HG03354 (cell line): ENCODE results near the gene GADD45A.

ENCODE experiments used
- ATAC-seq: cut with Tn5 transposase; IDR thresholded peaks from one replicate; pipeline ENCODE4 v1.9.1; 2021; ENCODE audit warnings: mild to moderate bottlenecking; ENCODE audit not compliant: unreplicated experiment, poor library complexity, severe bottlenecking

Gene GADD45A

GRCh38 chr1:67686267-67687197, 1.5 kb downstream of the GADD45A start:
- peak; percentile 20 for ATAC-seq

GRCh38 chr1:67687198-67687545, 2.2 kb downstream of the GADD45A start:
- peak; percentile 15 for ATAC-seq

DNA sequence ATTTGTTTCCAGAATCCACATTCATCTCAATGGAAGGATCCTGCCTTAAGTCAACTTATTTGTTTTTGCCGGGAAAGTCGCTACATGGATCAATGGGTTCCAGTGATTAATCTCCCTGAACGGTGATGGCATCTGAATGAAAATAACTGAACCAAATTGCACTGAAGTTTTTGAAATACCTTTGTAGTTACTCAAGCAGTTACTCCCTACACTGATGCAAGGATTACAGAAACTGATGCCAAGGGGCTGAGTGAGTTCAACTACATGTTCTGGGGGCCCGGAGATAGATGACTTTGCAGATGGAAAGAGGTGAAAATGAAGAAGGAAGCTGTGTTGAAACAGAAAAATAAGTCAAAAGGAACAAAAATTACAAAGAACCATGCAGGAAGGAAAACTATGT, 2.6 kb downstream of the GADD45A start:
- ATAC-seq = no peak

- ATAC-seq = no peak
Observed at GRCh38 chr1:67688526-67689219, 3.7 kb downstream of the GADD45A start.

DNA sequence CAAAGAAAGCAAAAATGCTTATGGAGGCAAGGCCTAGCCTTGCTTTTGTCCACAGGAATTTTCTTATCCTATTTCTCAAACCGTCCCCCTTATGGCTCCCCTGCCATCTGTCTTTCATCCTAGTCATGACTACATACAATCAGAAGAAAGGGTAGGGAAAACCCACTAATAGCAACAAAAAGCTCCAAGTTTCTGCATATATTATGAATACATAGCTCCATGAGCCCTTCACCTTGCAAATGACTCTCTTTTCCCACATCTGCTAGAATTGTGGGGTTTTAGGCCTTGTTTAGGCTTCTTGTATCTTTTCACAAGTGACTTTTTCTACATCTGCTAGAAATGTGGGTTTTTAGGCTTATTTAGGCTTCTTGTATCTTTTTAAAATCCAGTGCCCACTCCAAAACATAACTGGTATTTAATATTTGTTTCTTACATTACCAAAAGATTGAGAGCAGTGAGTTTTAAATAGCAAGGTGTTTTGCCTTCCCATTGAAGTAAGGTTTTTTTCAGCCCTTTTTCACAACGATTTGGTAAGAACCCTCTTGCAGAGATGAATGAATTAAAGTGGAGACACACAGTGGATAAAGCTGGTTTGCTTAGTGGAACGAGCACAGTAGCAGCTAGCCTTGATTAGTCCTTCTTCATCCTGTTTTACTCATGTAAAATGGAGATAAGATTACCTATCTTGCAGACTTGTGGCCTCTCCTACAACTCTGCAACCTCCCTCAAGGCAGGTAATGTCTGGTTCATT, 4.4 kb downstream of the GADD45A start:
- no peak for ATAC-seq

DNA sequence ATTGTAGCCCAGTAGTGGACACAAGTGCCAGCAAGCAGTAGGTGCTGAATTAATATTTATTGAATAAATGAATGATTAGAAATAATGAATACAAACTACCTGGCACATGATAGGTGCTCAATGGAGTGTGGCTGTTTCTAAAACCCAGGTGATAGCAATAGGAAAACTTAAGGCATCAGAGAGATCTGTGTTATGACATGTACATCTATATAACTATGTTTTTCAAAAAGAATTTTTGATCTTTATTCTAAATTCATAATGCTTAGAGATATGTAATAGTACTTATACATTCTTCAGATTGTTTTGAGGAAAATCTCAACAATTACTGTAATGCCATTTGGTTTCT, 5.0 kb downstream of the GADD45A start:
- ATAC-seq = no peak

GRCh38 chr1:67690411-67690810, 5.4 kb downstream of the GADD45A start:
- no peak for ATAC-seq

DNA sequence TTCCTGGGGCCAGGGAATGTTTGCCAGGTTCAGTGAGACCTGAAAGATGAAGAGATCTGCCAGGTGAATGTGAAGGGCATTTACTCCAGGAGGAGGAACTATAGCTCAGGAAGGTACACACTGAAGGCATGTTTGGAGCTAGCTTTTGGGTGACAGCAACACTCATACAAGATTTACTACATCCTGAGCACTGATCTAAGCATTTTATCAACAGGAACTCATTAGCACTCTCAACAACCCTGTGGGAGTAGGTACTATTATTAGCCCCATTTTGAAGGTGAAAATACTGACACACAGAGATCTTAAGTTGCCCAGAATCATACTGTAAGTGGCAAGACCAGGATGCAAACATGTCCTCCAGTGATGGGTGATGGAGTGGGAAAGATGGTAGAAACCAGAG, 6.7 kb downstream of the GADD45A start:
- ATAC-seq = no peak

GRCh38 chr1:67695963-67696362, 11.0 kb downstream of the GADD45A start:
- ATAC-seq = no peak

- ATAC-seq = no peak
Observed at GRCh38 chr1:67696708-67697107, 11.7 kb downstream of the GADD45A start.

GRCh38 chr1:67700220-67700619, 15.2 kb downstream of the GADD45A start:
- ATAC-seq = no peak

DNA sequence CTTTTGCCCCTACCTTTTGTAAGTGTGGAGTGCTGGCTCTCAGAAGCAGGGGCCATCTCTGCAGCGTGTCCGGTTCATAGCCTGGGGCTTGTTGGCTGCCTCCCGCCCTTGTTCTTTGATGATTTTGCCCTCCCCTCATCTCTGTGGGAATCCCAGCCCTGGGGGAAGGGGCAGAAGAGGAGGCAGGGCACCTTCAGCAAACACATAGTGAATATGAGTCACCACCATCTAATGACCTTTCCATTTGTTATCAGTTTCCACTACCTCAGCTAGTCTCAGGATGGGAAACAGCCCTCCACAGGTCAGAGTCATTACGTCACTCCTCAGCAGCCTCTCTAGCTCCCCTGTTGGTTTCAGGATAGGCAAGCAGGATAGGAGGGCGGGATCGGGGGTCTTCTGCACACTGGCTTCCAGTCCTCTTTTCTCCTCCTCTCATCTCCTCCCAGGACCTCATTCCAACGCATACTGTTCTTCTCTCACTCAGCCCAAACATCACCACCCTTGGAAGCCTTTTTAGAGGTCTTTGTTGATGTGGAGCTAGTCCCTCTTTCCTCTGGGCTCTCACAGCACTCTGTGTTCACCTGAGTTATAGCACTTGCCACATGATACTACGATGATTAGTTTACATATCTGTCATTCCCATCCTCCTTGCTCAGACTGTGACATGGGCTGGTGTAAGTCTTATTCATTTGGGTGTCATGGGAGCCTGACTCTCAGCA, 15.8 kb downstream of the GADD45A start:
- ATAC-seq = peak; percentile 71

DNA sequence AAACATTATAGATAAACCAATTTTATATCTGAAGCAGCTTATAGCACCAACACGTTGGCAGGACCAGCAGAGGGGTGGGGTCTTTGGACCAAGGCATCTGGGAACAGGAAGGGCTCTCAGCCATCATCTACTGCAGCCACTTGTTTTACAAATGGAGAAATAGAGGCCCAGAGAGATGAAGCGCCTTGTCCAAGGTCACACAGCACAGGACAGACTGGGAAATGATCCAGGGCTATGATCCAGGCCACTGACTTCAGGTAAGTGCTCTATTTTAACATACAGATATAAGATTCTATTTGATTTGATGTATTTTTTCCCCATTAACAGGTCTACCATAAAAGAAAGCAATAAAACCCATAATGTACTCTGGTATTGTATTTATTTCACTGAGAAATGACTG, 16.9 kb downstream of the GADD45A start:
- ATAC-seq = no peak

GRCh38 chr1:67704351-67704750, 19.4 kb downstream of the GADD45A start:
- ATAC-seq = no peak

DNA sequence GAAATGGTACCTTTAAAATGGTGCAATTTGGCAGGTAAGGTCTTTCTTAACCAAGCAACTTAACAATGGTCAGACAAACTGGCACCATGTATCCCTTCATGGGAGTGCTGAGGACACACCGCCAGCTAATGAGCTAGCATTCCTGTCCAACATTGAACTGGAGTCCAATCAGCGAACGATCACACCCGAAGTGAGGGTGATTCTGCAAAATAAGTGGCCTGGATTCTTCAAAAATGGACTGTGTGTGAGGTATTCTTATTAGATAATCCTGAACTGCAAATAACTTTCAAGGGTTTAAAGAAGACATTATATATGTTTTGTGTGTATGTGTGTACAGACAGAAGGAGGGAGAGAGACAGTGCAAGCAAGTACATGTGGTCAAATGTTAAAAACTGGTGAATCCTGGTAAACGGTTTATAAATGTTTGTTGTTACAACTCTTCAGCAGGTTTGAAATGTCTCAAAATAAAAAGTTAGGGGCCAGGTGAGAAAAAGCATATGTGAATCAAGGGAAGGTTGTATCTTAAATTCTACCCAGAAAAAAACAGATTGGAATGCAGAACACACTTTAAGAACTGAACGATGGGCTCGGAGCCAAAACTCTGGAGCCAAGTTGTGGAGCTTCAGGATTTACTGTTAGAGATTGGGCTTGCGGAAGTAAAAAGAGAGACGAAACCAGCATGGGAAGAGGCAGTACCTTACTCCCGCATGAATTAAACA, 20.9 kb downstream of the GADD45A start:
- no peak for ATAC-seq

GRCh38 chr1:67708606-67709005, 23.6 kb downstream of the GADD45A start:
- no peak for ATAC-seq

GRCh38 chr1:67710417-67710816, 25.4 kb downstream of the GADD45A start:
- no peak for ATAC-seq

DNA sequence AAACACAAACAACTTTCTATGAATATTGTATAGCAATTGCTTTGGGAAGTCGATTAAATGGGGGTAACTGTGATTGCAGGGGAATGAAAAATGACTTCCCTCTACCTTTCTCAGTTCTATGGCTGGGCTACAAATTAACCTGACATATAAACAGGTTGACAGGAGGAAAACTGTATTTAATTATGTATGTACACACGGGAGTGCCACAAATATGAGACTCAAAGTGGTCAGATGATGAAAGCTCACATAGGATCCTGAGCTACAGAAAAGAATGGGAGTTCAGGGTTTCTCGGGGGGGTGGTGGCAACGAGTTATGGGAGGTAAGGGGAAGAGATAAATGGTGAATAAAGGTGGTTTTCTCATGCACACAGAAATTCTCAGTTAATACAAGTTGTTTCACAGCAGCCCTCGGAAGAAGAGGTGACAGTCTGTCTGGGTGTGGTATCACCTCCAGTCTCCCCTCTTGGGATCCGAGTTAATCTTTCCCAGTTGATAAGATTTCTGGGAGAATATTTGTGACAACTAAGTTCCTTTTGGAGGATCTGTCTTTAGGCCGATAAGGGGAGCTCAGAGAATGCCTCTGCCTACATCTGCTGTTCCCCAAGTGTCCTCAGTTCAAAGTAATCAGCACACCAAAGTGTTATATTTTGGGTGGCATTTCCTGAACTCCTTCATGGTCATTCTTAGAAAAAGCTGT, 26.3 kb downstream of the GADD45A start:
- no peak for ATAC-seq

DNA sequence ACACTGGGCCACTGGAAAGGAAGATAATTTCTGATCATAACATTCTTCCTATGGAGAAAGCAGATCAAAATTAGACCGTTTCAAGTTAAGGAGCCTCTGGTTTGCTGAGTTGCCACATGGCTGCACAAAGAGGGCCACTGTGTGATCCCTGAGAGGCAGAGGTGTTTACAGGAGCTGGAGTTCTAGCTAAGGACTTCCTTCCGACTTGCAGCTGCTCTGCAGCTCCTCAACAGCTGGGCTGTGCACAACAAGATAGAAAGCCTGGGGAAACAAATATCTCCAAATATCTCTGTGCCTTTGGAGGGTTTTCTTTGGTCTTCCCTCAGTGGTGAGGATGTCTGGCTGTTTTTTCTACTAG, 26.8 kb downstream of the GADD45A start:
- no peak for ATAC-seq
